Measurements from ENCODE around the gene PTH2.
"Not testable (repeated sequence)": the region's sequence is repeated elsewhere in the genome, so short reads cannot be mapped to it uniquely, and the experiment has no call there.

Gene PTH2, protein sequence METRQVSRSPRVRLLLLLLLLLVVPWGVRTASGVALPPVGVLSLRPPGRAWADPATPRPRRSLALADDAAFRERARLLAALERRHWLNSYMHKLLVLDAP

DNA sequence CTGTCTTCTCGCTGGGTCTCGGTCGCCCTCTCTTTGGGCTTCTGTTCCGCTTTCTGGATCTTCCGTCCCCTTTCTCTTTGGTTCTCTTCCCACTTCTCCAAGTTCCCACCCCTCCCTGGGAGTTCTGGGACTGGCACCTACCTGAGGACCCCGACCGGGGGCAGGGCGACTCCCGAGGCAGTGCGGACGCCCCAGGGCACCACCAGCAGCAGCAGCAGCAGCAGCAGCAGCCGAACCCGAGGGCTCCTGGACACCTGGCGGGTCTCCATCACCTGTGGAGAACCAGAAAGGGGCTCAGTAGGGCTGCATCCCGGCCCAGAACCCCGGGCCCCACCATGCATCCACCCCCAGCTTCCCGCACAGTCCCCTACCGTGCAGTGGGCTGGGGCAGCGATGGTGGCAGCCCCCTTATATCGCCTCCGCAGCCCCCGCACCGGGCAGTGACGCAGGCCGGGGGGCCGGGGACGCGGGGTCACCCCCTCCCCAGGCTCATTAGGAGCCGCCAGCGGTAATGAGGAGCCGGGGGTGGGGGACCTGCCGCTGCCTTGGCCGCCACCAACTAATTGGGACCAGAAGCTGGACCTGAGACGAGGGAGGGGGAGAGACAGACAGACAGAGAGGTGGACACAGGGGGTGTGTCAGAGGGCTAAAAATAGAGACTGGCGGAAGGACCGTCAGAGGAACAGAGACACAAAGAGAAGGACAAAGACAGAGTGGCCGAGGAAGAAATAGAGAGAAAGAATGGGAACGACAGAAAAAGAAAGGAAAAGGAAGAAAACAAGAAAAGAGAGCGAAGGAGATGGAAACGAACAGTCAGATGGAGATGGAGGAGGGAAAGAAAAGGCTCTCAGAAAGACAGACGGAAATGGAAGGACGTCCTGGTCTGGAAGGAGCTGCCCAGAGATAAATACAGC is at the start of gene PTH2:
Gene PTH2 (minus strand): TSS at position 371 of the 914 bp plus-strand sequence. CDS start 102 bp downstream, at position 269.
- ATAC-seq = no peak

DNA sequence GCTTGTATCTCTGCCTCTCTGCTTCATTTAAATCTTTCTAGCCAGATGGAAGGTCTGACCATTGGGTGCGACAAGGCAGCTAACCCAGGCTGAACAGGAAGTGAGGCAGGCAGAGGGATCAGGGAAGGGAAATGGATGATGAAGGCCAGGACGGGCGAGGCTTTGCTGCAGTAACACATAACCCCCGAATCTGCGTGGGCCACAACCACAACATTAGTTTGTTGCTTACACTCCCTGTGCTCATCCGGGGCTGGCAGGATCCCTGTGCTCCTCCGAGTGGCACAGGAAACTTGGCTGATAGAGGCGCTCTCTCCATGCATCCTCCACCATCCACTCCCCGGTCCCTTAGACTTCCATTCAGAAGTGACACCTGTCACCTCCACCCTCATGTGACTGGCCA is 49.7 kb upstream of the PTH2 start:
- no peak for ATAC-seq

DNA sequence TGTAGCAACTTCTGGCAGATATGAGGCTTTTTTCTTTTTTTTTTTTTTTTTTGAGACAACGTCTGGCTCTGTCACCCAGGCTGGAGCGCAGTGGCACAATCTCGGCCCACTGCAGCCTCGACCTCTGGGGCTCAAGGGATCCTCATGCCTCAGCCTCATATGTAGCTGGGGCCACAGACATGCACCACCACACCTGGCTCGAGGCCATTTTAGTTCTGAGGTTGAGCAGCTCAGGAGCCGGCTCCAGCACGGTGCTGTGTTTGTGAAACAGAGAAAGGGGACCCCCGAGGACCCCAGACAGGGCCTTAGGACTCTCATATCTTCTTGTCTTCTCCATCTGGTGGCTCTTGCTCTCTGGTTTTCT is 47.4 kb upstream of the PTH2 start:
- ATAC-seq = no peak

DNA sequence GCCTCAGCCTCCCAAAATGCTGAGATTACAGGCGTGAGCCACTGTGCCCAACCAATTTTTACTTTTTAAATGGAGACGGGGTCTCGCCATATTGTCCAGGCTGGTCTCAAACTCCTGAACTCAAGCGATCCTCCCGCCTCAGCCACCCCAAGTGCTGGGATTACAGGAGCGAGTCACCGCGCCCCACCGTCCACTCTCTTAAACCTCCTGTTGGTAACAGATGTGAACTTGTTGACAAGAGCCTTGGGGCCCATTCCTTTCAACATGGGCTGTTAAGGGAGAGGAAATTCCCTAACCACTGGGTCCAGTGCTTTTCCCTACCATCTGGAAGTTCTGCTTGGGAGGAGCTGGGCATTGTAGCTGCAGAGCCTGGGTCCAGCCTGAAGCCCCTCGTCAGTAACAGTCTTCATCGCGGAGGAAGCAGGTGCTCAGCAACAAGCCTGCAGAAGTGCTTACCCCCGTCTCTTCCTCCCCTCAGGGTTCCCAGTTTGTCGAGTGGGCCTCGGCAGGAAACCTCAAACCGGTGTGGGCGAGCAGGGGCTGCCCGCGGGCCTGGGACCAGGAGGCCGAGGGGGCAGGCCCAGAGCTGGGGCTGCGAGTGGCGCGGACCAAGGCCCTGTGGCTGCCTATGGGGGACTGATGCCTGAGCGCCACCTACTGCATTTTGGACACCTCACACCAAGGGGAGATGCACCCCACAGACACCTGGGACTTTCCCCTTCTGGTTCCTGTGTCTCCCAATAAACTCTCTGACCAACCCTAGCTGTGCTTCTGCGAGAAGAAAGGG is 46.8 kb upstream of the PTH2 start:
- ATAC-seq = peak; percentile 34 to 46

DNA sequence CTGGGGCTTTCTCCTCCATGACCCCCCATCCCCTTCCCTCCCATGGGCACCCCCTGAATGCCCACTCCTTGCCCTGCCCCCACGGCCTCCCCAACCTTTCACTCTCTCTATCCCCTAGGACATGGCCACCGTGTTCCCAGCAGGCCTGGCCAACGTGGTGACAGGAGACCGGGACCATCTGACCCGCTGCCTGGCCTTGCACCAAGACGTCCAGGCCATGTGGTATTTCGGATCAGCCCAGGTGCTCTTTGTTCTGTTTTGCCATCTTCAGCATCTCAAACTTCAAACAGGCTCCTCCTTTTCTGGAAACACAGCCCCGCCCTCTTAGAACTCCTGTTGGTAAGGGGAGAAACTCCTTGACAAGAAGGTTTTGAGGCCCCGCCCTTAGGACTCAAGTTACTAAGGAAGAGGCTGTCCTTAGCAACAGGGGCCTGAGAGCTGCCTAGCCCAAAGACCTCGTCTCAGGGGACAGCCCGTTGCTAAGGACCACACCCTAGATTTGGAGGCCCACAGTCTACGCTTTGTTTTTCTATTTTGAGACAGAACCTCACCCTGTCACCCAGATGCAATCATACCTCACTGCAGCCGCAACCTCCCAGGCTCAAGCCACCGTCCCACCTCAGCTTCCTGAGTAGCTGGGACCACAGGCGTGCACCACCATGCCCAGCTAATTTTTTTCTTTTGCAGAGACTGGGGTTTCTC is 45.7 kb upstream of the PTH2 start:
- ATAC-seq = peak; percentile 69 to 77

DNA sequence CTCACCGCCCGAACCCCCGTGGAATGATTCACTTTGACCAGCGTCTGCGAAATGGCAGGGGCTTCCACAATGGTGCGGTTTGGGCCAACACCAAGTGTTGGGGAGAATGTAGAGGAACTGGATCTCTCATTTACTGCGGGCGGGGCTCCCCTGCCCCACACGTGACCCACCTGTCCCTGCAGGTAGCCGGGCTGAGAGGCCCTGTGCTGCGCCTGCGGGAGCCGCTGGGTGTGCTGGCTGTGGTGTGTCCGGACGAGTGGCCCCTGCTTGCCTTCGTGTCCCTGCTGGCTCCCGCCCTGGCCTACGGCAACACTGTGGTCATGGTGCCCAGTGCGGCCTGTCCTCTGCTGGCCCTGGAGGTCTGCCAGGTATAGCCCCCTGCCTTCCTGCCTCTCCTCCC is 45.0 kb upstream of the PTH2 start:
- no peak for ATAC-seq

DNA sequence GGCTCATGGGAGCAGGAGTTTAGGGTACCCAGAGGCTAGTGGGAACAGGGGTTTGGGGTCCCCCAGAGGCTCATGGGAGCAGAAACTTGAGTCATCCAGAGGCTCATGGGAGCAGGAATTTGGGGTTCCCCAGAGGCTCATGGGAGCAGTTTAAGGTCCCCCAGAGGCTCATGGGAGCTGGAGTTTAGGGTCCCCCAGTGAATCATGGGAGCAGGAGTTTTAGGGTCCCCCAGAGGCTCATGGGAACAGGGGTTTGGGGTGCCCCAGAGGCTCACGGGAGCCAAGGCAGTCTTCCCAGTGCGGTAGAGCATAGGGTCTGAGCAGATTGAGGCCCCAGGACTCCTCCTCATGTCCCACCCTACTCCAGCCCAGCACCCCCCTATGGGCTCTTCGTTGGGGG is 42.1 kb upstream of the PTH2 start:
- no peak for ATAC-seq

DNA sequence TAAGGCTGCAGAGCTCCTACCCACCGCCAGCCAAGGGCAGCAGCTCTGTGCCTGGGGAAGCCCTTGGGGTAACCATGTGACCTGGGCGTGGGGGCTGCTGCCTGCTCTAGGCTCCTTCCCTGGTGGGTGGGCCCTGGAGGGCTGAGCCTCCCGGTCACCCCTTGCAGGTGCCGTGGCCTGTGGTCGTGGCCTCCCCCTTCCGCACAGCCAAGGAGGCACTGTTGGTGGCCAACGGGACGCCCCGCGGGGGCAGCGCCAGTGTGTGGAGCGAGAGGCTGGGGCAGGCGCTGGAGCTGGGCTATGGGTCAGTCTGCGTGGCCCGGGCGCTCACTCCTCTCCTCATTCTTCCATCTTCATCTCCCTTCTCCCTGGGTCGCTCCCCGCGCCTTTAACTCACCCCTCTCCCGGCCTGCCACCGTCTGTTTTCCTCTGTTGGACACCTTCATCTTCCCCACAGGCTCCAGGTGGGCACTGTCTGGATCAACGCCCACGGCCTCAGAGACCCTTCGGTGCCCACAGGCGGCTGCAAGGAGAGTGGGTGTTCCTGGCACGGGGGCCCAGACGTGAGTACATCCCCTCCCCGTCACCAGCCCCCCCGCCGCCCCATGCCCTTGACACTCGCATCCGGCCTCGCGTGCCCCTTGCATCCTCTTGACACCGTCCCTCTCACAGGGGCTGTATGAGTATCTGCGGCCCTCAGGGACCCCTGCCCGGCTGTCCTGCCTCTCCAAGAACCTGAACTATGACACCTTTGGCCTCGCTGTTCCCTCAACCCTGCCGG is 40.9 kb upstream of the PTH2 start:
- no peak for ATAC-seq

DNA sequence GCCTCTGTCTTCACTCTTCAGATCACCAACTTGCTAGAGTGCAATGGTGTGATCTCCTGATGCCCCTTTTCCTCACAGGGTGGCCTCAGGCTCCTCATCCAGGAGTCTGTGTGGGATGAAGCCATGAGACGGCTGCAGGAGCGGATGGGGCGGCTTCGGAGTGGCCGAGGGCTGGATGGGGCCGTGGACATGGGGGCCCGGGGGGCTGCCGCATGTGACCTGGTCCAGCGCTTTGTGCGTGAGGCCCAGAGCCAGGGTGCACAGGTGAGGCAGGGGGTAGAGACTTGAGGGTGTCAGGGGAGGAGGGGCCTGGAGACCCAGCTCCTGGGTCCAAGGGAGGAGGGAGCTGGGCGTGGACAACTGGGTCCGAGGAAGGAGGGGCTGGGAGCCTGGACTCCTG is 39.3 kb upstream of the PTH2 start:
- ATAC-seq = no peak

DNA sequence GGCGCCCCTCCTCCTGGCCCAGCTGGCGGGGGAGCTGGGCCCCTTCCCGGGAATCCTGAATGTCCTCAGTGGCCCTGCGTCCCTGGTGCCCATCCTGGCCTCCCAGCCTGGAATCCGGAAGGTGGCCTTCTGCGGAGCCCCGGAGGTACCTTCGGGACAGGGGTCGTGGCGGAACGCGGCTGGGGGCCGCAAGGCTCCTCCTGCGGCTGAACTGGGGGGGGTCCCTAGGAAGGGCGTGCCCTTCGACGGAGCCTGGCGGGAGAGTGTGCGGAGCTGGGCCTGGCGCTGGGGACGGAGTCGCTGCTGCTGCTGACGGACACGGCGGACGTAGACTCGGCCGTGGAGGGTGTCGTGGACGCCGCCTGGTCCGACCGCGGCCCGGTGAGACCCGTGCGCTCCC is 38.4 kb upstream of the PTH2 start:
- no peak for ATAC-seq

DNA sequence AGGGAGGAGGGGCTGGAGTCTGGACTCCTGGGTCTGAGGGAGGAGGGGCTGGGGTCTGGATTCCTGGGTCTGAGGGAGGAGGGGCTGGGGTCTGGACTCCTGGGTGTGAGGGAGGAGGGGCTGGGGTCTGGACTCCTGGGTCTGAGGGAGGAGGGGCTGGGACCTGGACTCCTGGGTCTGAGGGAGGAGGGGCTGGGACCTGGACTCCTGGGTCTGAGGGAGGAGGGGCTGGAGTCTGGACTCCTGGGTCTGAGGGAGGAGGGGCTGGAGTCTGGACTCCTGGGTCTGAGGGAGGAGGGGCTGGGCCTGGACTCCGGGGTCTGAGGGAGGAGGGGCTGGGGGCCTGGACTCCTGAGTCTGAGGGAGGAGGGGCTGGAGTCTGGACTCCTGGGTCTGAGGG is 37.9 kb upstream of the PTH2 start:
- not testable (repeated sequence) for ATAC-seq

DNA sequence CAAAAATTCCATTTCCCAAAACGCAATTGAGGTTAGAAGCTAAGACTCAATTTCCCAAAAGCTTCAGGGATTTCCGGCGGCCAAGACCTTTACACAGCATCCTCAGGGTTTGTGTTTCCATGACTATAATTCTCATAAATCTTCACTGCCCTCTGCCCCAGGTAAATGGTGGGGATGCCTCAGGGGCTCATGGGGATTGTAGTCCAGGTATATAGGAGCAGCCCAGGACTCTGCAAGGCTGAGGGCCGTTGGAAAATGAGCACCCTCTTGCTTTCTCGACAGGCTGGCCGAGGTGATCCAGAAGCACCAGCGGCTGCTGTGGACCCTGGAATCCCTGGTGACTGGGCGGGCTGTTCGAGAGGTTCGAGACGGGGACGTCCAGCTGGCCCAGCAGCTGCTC is 36.1 kb upstream of the PTH2 start:
- no peak for ATAC-seq

DNA sequence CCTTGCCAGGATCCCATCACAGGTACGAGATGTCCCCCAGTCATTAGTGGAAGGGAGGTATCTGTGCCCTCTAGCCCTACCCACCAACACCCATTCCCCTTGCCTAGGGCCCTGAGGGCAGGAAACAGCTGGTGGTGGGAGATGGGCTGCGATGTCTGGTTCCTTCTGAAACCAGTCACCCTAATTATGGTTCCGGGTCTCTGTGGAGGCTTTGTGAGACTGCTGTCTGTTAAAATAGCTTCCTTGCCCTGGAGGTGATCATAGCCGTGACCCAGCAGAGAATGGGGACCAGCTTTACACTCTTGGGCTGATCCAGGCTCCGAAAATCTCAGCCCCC is 35.3 kb upstream of the PTH2 start:
- no peak for ATAC-seq

DNA sequence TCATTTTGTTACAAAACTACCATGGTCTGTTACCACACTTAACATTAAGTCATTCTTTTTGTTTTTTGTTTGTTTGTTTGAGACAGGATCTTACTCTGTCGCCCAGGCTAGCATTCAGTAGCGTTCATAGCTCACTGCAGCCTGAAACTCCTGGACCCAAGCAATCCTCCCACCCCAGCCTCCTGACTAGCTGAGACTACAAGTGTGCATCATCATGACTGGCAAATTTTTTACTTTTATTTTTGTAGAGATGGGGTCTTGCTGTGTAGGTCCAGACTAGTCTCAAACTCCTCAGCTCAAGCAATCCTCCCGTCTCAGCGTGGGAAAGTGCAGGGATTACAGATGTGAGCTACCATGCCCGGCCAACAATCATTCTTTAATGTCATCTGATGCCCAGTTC is 33.1 kb upstream of the PTH2 start:
- ATAC-seq = no peak

DNA sequence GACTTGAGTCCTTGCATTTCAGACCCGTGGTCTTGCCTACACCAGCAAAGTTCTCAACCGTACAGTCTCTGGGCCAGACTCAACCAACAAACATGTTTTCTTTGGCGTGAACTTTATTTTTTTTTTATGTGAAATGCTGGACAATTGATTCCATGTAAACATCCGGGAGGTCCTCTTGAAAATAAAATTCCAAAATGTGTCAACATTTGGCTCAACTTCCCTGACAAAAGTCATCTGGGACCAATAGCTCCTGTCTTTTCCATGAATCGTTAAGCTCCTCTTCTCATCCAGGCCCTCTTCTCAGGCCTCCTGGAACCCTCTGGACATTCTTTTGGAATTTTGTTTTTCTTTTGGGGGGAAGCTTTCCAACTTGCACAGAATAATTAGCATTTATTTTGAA is 32.5 kb upstream of the PTH2 start:
- no peak for ATAC-seq

DNA sequence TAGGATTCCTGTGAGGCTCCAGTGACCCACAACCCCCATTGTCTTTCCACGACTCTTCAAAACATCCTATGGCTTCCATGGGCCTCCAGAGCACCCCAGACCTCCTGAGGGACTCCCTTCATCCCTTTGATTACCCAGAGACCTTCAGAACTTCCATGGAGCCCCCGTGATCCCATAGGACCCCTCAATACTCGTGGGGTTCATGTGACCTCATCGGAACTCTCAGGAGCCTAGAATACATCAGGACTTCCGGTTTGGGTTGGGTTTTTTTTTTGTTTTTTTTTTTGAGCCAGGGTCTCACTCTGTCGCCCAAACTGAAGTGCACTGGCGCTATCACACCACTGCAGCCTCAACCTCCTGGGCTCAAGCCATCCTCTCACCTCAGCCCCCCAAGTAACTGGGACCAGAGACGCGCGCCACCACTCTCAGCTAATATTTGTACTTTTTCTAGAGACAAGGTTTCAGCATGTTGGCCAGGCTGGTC is 30.6 kb upstream of the PTH2 start:
- no peak for ATAC-seq

DNA sequence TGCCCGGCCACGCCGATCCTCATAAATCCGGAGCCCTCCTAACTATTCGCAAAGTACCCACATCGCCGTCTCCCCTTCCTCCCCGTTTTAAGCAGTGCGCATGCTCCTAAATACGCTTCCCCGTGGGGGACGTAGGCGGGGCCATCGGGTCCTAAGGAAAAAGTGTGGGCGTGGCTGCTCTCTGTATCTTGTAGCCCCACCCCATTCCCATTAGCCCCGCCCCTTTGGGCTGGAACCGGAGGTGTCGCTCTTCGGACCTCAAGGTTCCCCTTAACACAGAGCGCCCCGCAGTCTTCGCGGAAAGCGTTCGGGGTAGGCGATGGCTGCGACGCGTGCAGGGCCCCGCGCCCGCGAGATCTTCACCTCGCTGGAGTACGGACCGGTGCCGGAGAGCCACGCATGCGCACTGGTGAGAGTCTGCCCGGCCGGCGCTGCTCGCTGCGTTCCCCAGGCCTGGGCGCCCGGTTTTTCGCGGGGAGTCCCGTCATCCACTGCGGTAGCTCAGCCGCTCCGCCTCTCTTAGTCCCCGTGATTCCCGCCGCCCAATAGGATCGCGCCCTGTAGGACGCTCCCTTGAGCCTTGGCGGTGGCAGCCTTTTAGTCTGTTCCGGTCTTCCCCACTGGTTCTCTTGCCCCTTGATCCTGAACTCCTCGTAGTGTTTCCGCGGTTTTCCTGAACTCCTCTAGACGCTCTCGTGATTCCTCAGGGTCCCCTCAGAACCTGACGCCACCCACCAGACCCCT is 29.9 kb upstream of the PTH2 start, which contains the start of gene ALDH16A1:
Gene ALDH16A1 (plus strand): TSS at position 213 of the 744 bp plus-strand sequence. CDS start 107 bp downstream, at position 320.
- ATAC-seq = peak; percentile 92 to 95

DNA sequence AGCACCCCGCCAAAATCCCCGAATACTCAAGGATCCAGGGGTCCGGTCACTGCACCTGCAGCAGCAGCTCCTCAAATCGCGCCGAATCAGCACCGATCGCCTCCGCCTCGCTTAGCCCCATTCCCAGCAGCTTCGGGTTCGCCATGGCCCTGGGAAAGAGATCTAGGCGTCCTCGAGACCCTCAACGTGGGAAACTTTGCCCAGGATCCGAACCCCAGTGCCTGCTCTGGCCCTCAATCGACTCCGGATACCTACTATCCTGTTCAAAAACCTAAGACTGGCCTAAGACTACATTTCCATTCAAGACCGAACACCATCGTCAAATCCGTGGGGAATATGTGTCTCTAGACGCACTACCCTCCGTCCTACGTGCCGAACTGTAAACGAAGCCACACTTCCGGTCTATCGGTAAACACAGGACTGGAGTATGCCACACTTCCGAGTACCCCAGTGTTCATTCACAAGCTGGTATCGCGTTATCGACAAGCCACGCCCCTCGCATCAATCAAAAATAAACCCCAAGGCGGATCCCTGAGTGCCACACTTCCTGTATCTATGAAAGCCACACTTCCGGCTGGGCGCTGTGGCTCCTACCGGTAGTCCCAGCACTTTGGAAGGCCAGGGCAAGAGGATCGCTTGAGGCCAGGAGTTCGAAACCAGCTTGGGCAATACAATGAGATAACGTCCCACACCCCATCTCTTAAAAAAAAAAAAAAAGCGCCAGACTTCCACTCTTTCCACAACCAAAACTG is 28.4 kb upstream of the PTH2 start, which contains the start of gene PIH1D1:
Gene PIH1D1 (minus strand): TSS at position 385 of the 752 bp plus-strand sequence. CDS start 240 bp downstream, at position 145.
- peak; percentile 71 to 77 for ATAC-seq

DNA sequence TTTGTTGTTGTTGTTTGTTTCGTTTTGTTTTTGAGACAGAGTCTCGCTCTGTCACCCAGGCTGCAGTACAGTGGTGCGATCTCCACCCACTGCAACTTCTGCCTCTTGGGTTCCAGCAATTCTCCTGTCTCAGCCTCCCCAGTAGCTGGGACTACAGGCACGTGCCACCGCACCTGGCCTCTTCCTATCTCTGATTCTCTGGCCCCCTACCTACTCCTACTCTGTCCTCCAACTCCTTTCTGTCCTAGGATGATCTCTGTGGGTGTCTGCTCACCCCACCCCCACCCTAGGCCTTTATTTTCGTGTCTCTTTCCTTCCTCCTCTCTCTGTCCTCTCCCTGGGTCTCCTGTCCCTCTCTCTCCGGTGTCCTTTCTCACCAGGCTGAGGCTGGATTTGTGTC is 27.2 kb upstream of the PTH2 start:
- ATAC-seq = no peak

DNA sequence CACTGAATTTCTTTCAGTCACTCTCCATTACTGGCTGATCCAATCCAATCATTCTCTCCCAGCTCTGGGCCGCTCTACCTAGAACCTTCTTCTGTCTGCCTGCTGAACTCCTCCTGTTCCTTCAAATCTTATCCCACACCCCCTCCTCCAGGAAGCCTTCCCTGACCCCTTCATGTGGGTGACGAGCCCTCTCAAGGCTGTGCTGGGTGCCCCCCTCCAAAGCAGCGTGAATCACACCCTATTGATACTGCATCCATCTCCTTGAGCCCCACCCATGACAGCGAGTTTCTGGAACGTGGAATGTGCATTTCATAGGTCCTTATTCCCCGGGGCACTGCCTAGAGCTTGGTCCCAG is 25.2 kb upstream of the PTH2 start:
- no peak for ATAC-seq

All from activated CD4-positive, CD25-positive, alpha-beta regulatory T cell treated with anti-CD3 and anti-CD28 coated beads, Interleukin-2, amount 50 U/mL, for 24 hours (primary cell).